NCI-H2029 treated with DMSO at 0.1 percent for 48 hours (cell line): ENCODE measurements around the gene CFH.
"Not testable (repeated sequence)": the region's sequence is repeated elsewhere in the genome, so short reads cannot be mapped to it uniquely, and the experiment has no call there.

Experiments used
- DNase-seq: peaks from one replicate; lab custom pipeline; 2025; lab: John Stamatoyannopoulos, UW

The CFH gene

DNA sequence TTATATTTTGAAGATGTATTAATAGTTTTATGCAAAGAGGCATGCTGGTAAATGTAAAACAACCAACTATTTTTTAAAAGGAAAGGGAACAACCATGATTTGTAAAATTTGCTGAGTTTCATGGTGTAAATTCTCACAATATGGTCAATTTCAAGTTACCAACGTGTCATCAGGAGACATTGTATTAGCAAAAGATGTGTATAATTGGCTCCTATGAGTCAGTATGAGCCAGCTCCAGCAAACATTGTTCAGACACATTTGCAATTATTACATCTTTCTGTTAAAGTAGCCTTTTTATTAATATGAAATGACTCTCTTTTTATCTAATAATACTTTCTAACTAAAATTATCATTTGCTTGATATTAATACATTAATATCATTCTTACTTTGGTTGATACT lies 15.3 kb downstream of the CFH start:
- DNase-seq = no peak

DNA sequence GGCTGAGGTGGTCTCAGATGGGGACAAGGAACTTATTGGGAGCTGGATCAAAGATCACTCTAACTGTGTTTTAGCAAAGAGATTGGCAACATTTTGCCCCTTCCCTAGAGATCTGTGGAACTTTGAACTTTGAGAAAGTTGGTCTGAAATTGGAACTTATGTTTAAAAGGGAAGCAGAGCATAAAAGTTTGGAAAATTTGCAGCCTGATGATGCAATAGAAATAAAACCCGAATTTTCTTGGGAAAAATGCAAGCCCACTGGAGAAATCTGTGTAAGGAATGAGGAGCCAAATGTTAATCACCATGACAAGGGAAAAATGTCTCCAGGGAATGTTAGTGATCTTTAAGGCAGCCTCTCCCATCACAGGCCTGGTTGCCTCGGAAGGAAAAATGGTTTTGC lies 17.2 kb downstream of the CFH start:
- no peak for DNase-seq

DNA sequence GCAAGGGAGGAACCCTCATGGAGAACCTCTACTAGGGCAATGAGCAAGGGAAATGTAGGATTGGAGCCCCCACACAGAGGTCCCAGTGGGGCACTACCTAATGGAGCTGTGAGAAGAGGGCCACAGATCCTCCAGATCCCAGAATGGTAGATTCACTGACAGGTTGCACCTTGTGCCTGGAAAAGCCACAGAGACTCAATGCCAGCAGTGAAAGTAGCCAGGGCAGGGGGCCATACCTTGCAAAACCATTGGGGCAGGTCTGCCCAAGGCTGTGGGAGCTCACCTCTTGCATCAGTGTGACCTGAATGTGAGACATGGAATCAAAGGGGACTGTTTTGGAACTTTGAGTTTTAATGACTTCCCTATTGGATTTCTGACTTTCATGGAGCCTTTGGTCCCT lies 17.9 kb downstream of the CFH start:
- DNase-seq = no peak

GRCh38 chr1:196674908-196675307 lies 23.1 kb downstream of the CFH start:
- no peak for DNase-seq

DNA sequence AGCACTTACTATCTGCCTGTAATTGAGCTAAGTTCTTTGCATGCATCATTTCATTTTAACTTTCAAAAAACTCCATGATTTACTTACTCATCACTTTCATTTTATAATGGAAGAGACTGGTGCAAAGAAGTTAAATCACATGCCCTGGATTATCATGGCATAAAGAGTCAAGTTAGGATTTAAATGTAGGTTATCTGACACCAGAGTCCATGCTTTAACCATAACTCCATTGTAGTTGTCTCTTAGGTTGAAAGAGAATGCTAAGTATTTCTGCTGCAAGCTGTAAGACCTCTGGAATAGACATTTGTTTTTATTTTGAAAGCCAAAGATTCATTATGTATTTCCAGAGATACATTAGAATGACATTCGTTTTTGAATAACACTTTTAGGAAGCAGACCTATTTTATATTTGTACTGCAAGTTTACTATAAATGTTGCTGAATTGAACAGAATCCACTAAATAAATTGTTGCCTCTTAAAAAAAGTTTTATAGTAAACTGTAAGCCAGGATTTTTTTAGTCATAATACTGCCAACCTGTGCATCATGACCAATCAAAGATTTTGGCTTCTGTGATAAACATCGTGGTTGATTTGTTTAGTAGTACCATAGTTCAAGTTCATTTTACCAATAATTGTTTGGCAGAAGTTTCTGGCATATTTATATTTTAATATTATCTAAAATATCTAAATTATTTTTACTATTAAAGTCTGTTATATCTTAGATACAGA lies 26.1 kb downstream of the CFH start:
- no peak for DNase-seq

DNA sequence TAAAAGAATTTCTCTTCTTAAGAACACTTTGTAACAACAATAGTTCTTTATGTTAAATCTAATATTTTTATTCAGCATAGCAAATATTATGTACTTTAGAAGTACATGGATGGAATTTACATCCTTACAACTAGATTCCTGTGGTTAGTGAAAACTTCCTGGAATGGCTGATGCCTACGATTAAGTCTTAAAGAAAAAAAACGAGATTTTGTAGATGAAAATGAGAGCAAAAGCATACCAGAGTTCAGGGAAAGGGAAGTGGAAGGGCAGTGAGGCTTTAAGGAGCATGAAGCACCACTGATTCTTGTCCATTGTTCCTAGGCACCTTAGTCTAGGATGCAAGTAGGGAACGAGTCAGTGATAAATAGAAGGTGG lies 26.7 kb downstream of the CFH start:
- no peak for DNase-seq

DNA sequence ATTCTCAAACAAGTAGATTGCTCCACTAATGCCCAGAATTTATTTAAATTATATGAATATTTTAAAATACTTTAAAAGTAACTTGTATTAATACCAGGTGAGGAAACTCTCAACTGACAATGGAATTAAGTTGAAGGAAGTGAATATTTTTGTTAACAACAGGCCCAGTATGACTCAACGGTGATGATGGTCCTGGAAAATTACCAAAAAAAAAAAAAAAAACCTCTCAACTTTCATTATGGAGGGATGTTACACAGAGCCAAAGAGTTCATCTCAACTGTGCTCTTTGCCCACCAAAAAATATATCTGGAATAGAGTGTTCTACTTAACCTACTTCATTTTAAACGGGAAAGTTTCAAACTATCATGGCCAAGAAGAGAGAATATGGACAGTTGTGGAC lies 28.3 kb downstream of the CFH start:
- no peak for DNase-seq

DNA sequence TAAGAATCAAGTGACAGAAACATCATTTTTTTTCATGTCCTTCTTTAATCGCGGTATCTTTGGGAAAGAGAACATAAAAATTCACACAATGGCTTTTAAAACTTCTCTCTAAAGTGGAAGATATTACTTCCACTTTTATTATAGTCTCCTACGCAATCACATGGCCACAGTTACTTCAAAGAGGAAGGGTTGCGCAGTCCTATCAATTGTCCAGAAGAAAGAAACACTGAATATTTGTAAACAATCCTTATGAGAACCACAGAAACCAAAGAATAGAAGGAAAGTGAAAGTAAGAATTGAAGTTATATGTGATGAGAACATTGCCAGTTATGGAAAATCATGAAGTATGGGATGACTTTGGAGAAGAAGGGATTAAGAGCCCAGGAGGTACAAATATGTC lies 32.6 kb downstream of the CFH start:
- no peak for DNase-seq

DNA sequence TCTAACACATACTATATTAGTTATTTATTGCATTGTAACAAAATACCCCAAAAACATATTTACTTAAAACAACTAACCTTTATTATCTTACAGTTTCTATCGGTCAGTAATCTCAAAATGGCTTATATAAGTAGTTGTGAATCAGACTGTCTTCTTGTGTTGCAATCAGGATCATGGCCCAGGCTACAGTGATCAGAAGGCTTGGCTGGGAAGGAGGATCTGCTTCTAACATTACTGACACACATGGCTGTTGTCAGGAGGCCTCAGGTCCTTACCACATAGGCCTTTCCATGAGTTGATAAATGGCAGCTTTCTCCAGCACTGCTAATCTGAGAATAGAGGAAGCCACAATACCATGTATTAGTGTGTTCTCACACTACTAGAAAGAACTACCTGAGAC lies 33.7 kb downstream of the CFH start:
- no peak for DNase-seq

GRCh38 chr1:196689001-196689400 lies 37.2 kb downstream of the CFH start:
- no peak for DNase-seq

GRCh38 chr1:196690582-196690981 lies 38.7 kb downstream of the CFH start:
- no peak for DNase-seq

- no peak for DNase-seq
These were observed 47.1 kb downstream of the CFH start for GRCh38 chr1:196698993-196699392.

DNA sequence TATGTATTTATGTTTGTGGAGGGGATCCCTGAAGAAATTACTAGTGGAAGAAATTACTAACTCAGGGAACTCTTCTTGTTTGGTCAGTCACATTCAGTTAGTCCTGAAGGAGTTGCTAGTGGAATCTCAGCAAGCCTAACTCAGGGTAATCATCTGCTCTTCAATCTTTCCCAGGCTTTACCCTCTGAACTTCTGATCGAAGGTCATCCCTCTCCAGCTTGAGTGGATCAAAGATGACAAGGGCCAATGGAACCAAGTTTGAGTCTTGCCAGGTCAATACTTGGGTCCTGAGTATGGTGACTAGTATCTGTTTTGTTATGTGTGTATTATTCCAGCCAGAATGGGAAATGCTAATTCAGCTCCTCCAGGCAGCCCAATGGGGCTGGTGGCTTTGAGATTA lies 49.3 kb downstream of the CFH start:
- no peak for DNase-seq

DNA sequence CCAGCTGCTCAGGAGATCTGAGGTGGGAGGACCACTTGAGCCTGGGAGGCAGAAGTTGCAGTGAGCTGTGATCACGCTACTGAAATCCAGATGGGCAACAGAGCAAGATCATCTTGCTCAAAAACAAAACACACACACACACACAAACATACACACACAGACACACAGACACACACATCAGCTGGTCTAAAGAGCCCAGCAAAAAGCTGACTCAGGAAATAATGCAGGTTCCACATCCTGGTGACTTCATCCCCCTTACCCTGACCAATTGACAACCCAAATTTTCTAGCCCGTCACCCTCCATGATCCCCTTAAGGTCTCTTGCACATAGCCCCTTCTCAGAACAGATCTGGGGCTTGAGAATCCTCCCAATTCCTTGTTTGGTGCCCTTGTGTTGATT lies 58.0 kb downstream of the CFH start:
- not testable (repeated sequence) for DNase-seq

DNA sequence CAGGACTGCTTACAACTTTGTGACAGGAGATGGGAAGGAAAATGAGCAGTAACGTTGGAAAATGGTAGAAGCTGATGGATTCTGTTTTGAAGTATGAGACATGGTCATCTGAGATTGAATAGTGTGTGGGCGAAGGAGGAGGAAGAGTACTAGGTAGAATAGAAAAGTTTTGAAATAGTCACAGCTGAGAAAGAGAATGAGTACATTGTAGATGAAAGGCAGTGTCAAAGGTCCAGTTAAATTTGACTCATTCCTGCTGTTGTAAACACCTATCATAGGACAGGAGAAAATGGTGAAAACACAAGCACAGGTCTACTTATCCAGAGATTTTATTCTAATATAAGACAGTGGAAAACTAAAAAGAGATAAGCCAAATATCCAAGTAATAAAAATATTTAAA lies 66.0 kb downstream of the CFH start:
- DNase-seq = no peak

DNA sequence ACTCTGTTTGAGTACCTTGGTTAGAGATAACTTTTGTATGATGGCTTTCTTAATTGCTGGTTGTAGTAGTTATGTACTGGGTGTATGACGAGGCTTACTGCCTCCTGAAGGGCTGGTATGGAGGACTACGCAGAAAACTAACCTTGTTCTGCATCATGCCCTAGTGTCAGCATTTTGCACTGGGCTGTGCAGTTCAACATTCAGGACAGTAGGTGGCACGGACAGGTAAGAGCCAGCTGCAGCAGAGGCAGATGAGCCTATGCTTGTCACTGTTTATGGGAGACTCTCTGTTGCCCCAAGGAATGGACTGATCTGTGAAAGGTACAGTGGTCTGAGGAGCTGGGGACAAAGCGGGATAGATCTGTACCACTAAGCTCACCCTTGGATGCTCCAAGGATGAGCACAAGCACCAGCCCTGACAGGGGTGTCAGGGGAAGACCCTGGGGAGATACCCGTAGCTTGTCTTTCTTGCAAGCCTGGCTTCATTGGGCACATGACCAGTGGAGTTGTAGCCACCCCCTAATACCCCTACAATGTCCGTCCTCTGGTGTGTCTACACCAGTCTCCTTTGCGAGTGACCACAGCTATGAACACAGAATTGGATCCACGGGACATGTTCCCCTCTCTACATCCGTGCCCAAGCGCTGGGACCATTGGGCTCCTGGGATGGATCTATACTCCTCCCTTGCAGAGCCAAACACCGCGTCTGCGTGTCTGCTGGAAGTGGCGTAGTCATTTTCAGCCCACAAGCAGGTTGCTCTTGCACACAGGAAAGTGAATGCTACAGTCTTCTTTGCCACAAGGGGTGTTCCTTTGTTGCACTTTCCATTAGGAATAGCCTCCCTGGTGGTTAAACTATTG lies 71.7 kb downstream of the CFH start:
- peak; percentile 61 for DNase-seq

DNA sequence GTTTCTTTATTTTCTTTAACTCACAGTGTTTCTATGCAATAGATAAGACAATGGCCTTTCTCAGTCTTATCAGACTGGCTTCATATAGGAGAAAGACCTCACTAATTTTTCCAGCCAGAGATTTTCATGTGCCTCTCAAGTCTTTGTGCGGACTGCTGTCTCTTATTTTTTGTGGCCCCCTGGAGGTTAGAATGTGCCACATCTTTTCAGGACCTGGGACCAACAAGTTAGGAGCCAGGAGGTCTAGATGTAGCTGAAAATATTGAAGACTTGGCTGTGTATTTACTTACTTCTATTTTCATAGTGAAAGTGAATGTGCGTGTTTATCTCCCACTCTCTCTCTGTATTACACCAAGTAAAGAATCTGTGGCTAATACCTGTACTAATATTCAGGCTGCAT lies 80.7 kb downstream of the CFH start:
- no peak for DNase-seq

DNA sequence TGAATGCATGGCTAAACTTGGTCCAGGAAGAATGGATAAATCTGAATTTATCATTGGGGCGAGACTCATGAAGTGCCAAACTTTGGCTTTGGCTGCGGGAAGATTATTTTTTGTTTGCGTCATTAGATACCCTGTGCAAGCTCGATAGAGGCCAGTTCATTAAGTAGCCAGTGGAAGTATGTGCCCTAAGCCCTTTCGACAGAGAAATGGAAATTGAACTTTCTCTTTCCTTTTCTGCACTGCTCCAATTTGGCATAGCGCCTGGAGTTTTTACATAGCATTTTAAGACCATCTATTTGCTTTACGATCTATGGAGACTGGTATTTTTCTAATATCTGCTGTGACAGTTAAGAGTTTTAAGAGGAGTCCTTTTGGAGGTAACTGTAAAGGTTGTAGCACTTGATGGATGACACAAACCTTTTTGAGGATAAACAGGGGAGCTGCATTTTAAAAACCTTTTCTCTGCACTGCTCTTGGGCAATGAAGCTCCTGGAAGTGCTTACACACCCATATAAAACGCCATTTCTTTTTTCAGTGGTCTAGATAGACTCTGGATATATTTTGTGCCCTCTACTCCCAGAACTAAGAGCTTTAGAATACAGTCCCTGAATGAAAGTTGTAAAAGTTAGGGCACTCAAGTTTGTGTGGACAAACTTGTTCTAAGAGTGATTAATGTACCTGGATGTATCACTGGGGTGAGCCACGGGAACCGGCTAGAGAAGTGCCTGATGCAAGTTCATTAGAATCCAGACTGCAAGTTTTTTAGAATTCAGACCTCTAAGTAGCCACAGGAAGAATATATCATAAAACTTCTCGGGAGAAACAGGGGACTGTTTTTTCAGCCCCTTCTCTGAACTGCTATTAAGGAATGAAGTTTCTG lies 81.5 kb downstream of the CFH start:
- DNase-seq = no peak

GRCh38 chr1:196734006-196734405 lies 82.2 kb downstream of the CFH start:
- DNase-seq = no peak

DNA sequence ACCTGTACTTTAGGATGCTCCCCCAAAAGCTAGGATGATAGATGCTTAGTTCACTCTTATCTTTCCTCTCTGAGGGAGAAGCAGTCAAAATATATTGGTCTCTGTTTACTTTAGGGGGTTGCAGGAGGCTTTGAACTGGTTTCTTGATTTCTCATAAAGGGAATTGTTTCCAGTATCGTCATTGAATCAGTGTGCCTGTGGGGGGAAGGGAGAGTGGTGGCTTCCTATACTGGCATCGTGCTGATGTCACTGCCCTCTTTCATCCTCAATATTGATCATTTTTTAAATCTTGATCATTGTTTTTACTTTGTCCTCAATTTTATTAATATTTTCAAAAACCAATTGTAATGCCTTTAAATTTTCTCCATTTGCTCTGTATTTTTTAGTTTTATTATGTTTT lies 82.6 kb downstream of the CFH start:
- no peak for DNase-seq

DNA sequence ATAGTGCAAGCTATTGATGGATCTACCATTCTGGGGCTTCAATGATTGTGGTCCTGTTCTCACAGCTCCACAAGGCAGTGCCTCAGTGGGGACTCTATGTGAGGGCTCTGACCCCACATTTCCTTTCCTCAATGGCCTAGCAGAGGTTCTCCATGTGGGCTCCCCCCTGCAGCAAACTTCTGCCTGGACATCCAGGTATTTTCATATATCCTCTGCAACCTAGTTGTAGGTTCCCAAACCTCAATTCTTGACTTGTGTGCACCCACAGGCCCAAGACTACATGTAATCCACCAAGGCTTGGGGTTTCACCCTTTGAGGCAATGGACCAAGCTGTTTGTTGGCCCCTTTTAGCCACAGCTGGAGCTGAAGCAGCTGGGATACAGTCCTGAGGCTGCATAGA lies 86.9 kb downstream of the CFH start:
- DNase-seq = no peak

DNA sequence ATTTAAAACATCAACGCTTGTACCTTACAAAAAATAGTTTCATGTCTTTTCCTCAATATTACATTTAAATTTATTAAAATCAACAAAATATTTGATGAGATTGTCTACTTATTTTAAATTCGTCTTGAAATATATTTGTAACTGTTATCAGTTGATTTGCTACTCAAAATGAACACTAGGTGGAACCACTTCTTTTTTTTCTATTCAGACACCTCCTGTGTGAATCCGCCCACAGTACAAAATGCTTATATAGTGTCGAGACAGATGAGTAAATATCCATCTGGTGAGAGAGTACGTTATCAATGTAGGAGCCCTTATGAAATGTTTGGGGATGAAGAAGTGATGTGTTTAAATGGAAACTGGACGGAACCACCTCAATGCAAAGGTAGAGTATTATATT lies 91.4 kb downstream of the CFH start:
- peak; percentile 41 for DNase-seq
